Measurements from ENCODE around the gene HSPA4L.

DNA sequence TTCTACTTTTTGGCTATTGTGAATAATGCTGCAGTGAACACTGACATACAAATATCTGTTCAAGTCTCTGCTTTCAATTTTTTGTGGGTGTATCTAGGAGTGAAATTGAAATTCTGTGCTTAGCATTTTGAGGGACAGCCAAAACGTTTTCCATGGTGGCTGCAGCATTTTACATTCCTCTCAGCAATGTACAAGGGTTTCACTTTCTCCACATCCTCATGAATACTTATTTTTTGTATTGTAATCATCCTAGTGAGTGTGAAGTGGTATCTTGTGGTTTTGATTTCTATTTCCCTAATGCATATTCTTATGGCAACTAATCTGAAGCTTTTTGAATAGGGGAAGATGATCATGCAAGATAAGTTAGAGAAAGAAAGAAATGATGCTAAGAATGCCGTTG lies 40.3 kb downstream of the HSPA4L start:
- TF ChIP-seq, protein P1, sequence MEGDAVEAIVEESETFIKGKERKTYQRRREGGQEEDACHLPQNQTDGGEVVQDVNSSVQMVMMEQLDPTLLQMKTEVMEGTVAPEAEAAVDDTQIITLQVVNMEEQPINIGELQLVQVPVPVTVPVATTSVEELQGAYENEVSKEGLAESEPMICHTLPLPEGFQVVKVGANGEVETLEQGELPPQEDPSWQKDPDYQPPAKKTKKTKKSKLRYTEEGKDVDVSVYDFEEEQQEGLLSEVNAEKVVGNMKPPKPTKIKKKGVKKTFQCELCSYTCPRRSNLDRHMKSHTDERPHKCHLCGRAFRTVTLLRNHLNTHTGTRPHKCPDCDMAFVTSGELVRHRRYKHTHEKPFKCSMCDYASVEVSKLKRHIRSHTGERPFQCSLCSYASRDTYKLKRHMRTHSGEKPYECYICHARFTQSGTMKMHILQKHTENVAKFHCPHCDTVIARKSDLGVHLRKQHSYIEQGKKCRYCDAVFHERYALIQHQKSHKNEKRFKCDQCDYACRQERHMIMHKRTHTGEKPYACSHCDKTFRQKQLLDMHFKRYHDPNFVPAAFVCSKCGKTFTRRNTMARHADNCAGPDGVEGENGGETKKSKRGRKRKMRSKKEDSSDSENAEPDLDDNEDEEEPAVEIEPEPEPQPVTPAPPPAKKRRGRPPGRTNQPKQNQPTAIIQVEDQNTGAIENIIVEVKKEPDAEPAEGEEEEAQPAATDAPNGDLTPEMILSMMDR (IDR thresholded peaks at IDR 0.05), result no peak
- TF ChIP-seq POLR2AphosphoS5 (IDR thresholded peaks at IDR 0.05) (no peak), POLR2A (IDR thresholded peaks at IDR 0.05; ENCODE audit: low read depth) (no peak)
